CD4-positive, alpha-beta T cell treated with Interleukin-10 for 1 hour (primary cell): ENCODE results near the gene TNK1.

ENCODE experiments used
- DNase-seq: peaks from one replicate; pipeline ENCODE4 v3.0.0-alpha.2; 2020

The TNK1 gene

GRCh38 chr17:7392696-7393612 lies 12.1 kb downstream of the TNK1 start:
- DNase-seq, result no peak

DNA sequence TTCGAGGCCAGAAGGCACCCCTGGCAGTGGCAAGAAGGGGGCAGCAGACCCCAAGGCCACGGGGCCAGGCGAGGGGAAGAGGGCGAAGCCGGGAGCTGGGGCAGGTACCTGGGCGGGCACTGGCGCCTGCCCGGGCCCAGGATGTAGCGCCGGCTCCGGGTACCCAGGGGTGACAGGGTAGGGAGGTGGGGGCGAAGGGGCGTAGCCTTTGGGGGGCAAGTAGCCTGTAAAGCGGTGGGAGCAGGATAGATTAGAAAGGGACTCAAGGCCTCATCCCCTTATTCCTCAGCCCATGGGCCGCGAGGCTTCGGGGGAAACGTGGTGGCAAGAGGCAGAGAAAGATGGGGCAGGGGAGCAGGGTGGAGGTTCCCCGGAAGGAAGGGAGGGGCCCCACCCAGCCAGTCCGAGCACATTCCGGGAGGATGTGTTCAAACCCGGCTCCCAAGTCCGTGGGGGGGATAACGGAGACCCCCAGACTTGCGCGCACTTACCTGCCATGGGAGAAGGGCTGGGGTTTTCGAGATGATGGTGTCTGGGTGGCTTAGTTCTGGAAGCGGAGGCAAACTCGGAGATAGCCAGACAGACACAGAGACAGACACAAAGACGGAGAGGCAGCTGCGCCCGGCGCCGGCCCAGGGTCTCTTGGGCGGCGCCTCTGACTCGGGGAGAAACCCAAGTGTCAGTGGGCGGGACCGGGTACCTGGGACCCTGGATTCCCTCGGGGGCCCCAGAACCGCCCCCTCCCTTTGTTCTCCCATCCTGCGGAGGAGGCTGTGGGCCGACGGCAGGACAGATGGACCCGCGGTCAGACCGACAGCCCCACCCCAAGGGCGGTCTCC lies 12.9 kb downstream of the TNK1 start:
- peak; percentile 82 for DNase-seq

GRCh38 chr17:7394452-7395191 lies 13.7 kb downstream of the TNK1 start, which contains the start of gene PLSCR3:
Gene PLSCR3, minus strand, starts transcription at chr17:7394525. Its CDS starts 415 bp downstream, at chr17:7394110.
- peak; percentile 85 for DNase-seq

GRCh38 chr17:7396147-7396546 lies 15.3 kb downstream of the TNK1 start:
- no peak for DNase-seq

DNA sequence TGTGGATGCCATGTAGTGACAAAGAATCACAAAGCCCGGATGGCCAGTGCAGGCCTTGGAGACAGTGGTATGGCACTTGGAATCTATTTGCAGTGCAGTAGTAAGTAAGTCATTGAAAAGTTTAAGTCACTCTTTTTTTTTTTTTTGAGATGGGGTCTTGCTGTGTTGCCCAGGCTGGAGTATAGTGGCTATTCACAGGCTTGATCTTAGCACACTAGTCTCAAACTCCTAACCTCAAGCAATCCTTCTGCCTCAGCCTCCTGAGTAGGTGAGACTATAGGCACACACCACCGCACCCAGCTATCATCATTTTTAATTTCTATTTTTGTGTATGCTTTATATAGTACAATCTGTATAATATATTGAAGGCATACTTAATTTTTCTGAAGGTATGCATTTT lies 17.7 kb downstream of the TNK1 start:
- DNase-seq, result no peak

DNA sequence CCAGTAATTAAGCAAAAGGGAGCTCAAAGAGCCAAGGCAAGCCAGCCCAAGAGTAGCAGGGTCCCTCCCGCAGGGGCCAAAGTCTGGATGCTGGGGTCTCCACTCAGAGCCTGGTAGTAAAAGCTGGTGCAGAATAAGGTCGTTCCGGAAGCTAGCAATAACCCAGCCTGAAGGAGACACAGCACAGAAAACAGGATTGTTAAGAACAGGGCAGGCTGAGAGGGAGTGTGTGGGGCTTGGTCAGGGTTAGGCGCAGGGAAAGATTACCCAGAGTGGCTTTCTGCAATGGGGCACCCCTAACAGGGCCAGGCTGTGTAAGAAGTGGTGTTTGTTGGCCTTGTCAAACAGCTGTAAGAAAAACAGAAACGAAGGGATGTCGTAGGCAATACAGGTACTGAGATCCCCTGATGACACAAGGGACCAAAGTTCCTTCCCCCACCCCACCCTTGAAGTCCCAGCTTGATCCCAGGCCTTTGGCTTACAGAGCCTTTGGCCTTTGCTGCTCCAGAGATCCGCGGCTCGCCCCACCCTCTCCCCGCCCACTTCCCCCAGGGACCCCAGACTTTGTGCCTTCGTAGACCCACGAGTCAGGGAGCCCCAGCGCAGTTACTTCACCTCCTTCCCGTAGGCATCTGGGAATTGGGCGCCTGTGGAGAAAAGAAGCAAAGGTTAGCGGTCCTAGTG lies 22.3 kb downstream of the TNK1 start:
- no peak for DNase-seq

DNA sequence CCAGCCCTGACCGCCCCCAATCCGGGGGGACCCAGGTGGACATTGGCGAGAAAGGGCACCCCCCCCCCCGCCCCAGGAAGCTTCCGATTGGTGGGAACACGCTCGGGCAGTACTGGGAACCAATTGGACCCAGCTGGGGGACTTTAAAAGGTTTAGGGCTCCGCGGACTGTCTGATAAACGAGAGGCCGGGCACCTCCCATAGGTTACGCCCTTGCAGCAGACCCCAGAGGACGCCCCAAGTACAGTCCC lies 22.8 kb downstream of the TNK1 start:
- DNase-seq, result no peak

GRCh38 chr17:7403977-7404736 lies 23.3 kb downstream of the TNK1 start, which contains the start of gene TMEM256:
Gene TMEM256, minus strand, starts transcription at chr17:7404097. Its CDS starts 13 bp downstream, at chr17:7404084.
- DNase-seq, result peak; percentile 97

DNA sequence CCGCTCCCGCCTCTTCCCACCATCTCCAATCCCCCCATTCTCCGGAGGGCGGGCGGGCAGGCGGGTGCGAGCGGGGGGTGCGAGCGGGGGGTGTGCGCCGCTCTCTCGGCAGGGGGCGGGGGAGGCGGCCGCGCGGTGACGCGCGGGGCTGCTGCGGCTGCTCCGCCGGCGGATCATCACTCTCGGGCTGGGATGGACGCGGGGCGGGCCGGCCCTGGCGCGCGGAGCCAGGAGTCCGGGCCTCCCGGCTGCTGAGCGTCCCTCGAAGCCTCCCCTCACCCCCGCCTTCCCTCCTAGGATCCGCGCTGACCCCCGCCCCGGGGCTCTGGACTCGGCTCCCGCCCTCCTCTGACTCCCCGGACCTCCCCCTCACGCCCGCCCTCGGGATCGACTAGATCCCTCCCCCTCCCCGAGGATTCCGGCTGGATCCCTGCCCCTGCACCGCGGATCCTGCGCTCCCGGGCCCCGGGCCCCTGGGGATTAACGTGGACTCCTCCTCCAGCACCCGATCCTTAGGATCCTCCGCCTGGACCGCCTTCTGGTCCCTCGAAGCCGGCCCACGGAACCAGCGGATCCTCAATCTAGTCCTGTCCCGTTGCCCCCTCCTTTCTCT lies 24.0 kb downstream of the TNK1 start:
- DNase-seq, result peak; percentile 80

- no peak for DNase-seq
These were observed 24.7 kb downstream of the TNK1 start for GRCh38 chr17:7405350-7406234.

DNA sequence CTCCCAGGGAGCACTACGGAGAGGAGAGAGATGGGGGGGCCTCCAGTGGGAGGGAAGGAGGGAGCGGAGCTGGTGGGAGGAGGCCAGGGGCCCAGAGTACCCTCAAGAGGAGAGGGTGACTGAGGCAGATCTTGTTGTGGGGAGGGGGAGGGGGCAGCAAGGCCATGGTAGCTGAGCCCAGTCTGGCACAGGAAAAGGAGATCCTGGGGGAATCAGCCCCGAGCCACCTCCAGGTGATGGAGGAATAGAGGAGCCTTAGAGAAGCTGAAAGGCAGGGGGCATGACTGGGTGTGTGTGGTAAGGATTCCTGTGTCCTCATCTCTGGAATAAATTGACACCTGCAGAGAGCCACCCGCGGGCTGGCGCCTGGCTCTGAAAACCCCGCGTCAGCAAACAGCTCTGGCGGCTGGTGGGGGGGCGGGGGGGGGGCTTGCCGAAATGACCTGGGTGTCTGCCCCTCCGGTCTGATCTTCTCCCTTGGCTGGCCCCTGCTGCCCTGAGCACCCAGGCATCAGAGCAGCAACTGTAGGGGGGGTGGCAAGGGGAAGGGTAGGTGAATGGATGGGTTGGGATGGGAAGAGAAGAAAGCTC lies 25.4 kb downstream of the TNK1 start:
- DNase-seq, result no peak

DNA sequence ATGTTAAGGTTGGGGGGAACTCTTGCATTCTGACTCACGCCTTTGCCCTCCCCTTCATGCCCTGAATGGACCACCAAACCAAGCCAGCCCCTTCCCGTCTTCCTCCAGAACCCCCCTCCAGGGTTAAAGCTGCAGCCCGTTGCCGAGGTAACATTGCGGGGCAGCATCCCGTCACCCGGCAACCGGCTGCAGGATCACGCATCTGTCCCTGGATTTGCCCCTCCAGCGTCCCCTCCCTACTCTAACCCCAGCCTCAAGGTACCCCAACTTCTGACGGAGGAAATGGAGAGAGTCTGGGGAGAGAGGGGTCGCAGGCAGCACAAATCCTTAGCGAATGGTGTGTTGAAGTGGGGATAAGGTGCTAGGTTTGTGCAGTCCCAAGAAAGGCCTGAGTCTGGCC lies 26.2 kb downstream of the TNK1 start:
- DNase-seq, result no peak

GRCh38 chr17:7407485-7408251 lies 26.8 kb downstream of the TNK1 start, which contains the start of gene NLGN2:
Gene NLGN2, plus strand, starts transcription at chr17:7407845. Its CDS starts 411 bp downstream, at chr17:7408256.
- no peak for DNase-seq

- DNase-seq, result peak; percentile 50
These were observed 27.4 kb downstream of the TNK1 start for GRCh38 chr17:7408252-7408727.

DNA sequence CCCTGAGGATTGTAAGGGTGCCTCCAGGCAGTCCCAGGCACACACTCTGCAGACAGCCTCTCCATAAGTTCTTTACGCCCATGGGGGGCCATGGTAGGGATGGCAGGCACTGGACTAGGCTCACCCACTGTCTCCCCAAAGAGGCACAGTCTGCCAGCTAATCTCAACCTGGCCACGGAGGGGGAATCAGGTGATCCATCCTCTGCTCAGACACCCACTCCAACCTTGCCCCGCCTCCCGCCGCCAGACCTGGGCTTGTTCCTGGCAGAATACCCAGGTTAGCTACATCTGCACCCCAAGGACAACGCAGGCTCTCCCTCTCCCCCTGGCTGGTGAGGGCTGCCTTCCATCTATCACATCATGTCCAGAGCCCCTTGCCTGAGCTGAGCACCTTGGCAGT lies 28.0 kb downstream of the TNK1 start:
- no peak for DNase-seq

DNA sequence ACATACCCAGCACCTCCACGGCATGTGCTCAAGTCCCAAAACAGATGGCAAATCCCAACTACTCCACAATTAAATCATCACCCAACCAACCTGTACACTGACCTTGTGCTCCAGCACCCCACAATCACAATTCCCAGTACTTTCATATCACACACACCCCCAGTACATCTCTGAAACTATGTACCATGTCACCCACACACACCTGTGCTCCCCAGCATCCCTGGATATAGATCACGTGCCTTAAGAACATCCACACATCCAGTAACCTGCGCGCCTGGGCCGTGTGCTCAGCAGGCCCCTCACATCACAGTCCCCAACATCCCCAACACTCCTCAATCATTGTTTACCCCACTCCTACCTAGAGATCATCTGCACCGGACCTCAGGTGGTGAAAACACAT lies 28.8 kb downstream of the TNK1 start:
- no peak for DNase-seq

- no peak for DNase-seq
These were observed 29.9 kb downstream of the TNK1 start for GRCh38 chr17:7410634-7411426.

DNA sequence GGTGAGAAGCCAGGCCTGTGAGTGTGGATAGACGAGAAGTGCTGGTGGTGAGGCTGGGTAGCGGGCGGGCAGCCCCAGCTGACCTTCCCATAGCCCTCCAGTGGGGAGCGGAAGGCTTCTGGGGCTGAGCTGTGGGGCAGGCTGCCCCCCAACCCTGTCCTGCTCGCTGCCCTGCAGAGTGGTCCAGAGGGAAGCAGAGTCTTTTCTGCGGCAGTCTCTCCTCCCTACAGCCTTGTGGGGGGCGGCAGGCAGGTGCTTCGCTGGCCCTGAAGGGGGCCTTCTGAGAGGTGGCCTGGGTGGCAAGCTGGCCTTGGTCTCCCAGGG lies 30.5 kb downstream of the TNK1 start:
- no peak for DNase-seq
